ENCODE results near the gene BCORL1. TPM values are rescaled to one million over a fixed set of nuclear protein-coding genes. Genes with fewer than 3 reads are reported as not detected.

The BCORL1 gene
- total and polyA plus RNA-seq, 2 of the 4 experiments (the other 2 are of a cell fraction), result 0.54 to 1.6 TPM

DNA sequence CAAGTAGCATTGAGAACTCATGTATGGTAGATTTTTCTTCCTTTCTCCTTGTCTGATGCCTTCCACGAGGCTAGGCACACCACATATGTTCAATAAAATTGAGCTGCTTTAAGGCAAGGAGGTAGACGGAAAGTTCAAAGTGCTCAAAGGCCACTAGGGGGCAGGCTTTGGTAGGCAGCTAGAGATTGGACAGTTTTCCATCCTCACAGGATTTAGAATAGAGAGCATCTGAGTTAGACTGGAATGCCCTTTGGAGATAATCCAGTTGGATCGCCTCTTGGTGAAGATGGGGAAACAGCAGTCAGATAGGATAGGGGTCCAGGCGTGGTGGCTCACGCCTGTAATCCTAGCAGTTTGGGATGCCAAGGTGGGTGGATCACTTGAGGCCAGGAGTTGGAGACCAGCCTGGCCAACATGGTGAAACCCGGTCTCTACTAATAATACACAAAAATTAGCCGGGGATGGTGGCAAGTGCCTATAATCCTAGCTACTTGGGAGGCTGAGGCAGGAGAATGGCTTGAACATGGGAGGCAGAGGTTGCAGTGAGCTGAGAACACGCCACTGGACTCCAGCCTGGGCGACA lies 97.5 kb downstream of the BCORL1 start:
- dilution Hi-C loops (cut with HindIII; ENCODE audit: low sequenced_read_pairs, unreplicated experiment) (no loop called here), in situ Hi-C loops (cut with MboI; ENCODE audit: low sequenced_read_pairs) (loop anchor here (5.0 kb wide), 1 partner anchor 112 kb away; no protein-coding TSS in a partner anchor)

More for the DNA sequence above, 97.5 kb downstream of the BCORL1 start:
- H3K79me1 ChIP-seq (ENCODE audit: low read depth in 1 of 2, low read length in 2 of 2), result peaks cover 0 to 35% of the 10 kb centered on the region in 2 experiments; a peak in 3 of 4 replicates
- no peak overlapping the region for H3K27ac ChIP-seq (ENCODE audit: insufficient read depth, low read length)
- no peaks in the 10 kb centered on the region for H3K9me3 ChIP-seq (ENCODE audit: control insufficient read depth, insufficient read depth, low read length)
- peak overlapping the region; percentile 78 for H2AK9ac ChIP-seq (replicated peaks; ENCODE audit: low read depth, low read length, poor library complexity)
- no peak overlapping the region for H3K23ac ChIP-seq (ENCODE audit: low read depth, low read length)
- H3K18ac ChIP-seq (ENCODE audit: low read depth, low read length), result no peak overlapping the region
- peak; percentile 79 for ATAC-seq (ENCODE audit: low read depth)
- intact Hi-C loops (cut with micrococcal nuclease), result loop anchor here (1.0 kb wide), 2 partner anchors 41 to 112 kb away; no protein-coding TSS in a partner anchor
- TF ChIP-seq CTCF (conservative IDR thresholded peaks at IDR 0.05; ENCODE audit: low read depth, low read length), result peak; percentile 77
- peak; percentile 80 for TF ChIP-seq RAD21 (IDR thresholded peaks at IDR 0.05; ENCODE audit: low read length)
- TF ChIP-seq BHLHE40 (IDR thresholded peaks at IDR 0.05; ENCODE audit: low read depth, low read length), result no peak
- TF ChIP-seq SMC3 (IDR thresholded peaks at IDR 0.05; ENCODE audit: low read depth, low read length), result peak; percentile 71
- no peak overlapping the region for H3K4ac ChIP-seq (ENCODE audit: low read depth, low read length)
- H3K4me2 ChIP-seq (ENCODE audit: low read depth, low read length), result no peak overlapping the region
- H2BK5ac ChIP-seq (ENCODE audit: low read depth, low read length, poor library complexity, severe bottlenecking), result no peak overlapping the region
- H2BK120ac ChIP-seq (ENCODE audit: low read depth, low read length), result no peak overlapping the region
- H2AK5ac ChIP-seq (ENCODE audit: low read depth, low read length), result no peak overlapping the region
- BruUV-seq (replicated peaks), result no TSS peak
- H3K56ac ChIP-seq (ENCODE audit: extremely low read depth, insufficient read depth, low read length), result no peak overlapping the region
- H3K9me1 ChIP-seq (ENCODE audit: insufficient read depth, low read length), result peaks cover 11% of the 10 kb centered on the region
- no peak overlapping the region for H2BK15ac ChIP-seq (ENCODE audit: low read depth, low read length)
- no peak overlapping the region for H3K4me3 ChIP-seq (ENCODE audit: insufficient read depth, low read depth, low read length)
- H4K8ac ChIP-seq (ENCODE audit: low read depth in 2 of 2, low read length in 2 of 2), result no peak overlapping the region
- no peak overlapping the region for H4K5ac ChIP-seq (ENCODE audit: low read depth, low read length)
- H3K14ac ChIP-seq (replicated peaks; ENCODE audit: low read depth, low read length), result no peak overlapping the region
- peaks cover 45% of the 10 kb centered on the region for H4K20me1 ChIP-seq (ENCODE audit: insufficient read depth, low read length)
- H2BK20ac ChIP-seq (ENCODE audit: low read depth, low read length), result no peak overlapping the region
- WGBS, 2 experiments (ENCODE audit: extremely low coverage in 2 of 2, insufficient read length in 1 of 2), result no CpG with 5 or more reads among the region's 9 CpGs
- H2AFZ ChIP-seq (replicated peaks; ENCODE audit: low read length, poor library complexity), result no peak overlapping the region
- H3K9ac ChIP-seq (ENCODE audit: low read depth, low read length), result no peak overlapping the region
- CTCF ChIA-PET, result interaction anchor here (0.6 to 1.3 kb wide), 5 partner anchors 12 to 183 kb away, joined by 3 to 7 read pairs (median 4); no protein-coding TSS in a partner anchor
- POLR2A ChIA-PET (ENCODE audit: unreplicated experiment), result no interaction called here
- peaks cover 4% of the 10 kb centered on the region; the same call in 1 of the 2 replicates for H3K4me1 ChIP-seq (ENCODE audit: control insufficient read depth, insufficient read depth, low read length)
- no peaks in the 10 kb centered on the region for H3K27me3 ChIP-seq (ENCODE audit: control insufficient read depth, insufficient read depth, low read length)
- peak; percentile 75 for DNase-seq
- H3K36me3 ChIP-seq (ENCODE audit: control insufficient read depth, insufficient read depth, low read length), result peaks cover 2% of the 10 kb centered on the region; the same call in 1 of the 2 replicates
- no peak overlapping the region for H4K91ac ChIP-seq (ENCODE audit: insufficient read depth, low read depth, low read length)

All from IMR-90 (cell line).